Measurements from ENCODE around the gene TRMT6. TPM values are rescaled to one million over a fixed set of nuclear protein-coding genes. Genes with fewer than 3 reads are reported as not detected.

TRMT6 gene
- total RNA-seq, 2 experiments from 2014 or later: 22.5 to 29.5 TPM

DNA sequence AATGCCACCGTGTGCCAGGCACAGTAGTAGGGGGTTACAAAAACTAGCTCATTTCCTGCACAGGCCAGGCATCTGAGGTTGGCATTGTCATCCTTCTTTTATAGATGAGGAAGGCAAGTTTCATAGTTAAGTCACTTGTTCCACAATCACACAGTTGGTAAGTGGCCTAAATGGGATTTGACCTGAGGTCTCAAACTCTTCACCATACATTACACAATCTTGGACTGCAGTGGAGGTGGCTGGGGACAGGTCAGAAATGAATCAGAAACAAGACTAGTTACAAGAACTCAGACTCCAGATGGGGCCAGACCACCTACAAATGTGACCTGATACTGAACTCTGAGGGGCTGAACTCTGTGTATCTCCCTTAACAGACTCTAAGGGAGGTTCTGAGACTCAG is 49.4 kb downstream of the TRMT6 start:
- no peak for DNase-seq (ENCODE audit: low spot score)
- H3K4me2 ChIP-seq (ENCODE audit: low read length): no peak overlapping the region
- no peaks in the 10 kb centered on the region for H3K36me3 ChIP-seq (ENCODE audit: insufficient read depth, low read length)
- intact Hi-C loops (cut with micrococcal nuclease; ENCODE audit: unreplicated experiment): no loop called here
- no peaks in the 10 kb centered on the region for H3K9me3 ChIP-seq (ENCODE audit: low read length)
- no peak overlapping the region for H3K27ac ChIP-seq (ENCODE audit: low read depth, low read length, poor library complexity, severe bottlenecking)
- ChIA-PET CTCF (ENCODE audit: unreplicated experiment) (no interaction called here), POLR2A (interaction anchor here (1.2 kb wide), 1 partner anchor 18 kb away, joined by 4 read pairs; no protein-coding TSS in a partner anchor)
- no peaks in the 10 kb centered on the region for H3K4me1 ChIP-seq (ENCODE audit: insufficient read depth, low read length, poor library complexity, severe bottlenecking)
- no peak overlapping the region for H3K4me3 ChIP-seq (ENCODE audit: low read depth, low read length, poor library complexity, severe bottlenecking)
- H3K79me2 ChIP-seq (ENCODE audit: insufficient read depth, low read depth, low read length): no peaks in the 10 kb centered on the region
- no TSS peak for BruUV-seq (replicated peaks)
- no peak overlapping the region for H2AFZ ChIP-seq (ENCODE audit: low read length)
- no peaks in the 10 kb centered on the region for H3K9me2 ChIP-seq (ENCODE audit: insufficient read depth, low read length)
- no peak for TF ChIP-seq EZH2phosphoT487 (IDR thresholded peaks at IDR 0.05; ENCODE audit: borderline replicate concordance, low read depth, low read length)
- TF ChIP-seq, protein P1, sequence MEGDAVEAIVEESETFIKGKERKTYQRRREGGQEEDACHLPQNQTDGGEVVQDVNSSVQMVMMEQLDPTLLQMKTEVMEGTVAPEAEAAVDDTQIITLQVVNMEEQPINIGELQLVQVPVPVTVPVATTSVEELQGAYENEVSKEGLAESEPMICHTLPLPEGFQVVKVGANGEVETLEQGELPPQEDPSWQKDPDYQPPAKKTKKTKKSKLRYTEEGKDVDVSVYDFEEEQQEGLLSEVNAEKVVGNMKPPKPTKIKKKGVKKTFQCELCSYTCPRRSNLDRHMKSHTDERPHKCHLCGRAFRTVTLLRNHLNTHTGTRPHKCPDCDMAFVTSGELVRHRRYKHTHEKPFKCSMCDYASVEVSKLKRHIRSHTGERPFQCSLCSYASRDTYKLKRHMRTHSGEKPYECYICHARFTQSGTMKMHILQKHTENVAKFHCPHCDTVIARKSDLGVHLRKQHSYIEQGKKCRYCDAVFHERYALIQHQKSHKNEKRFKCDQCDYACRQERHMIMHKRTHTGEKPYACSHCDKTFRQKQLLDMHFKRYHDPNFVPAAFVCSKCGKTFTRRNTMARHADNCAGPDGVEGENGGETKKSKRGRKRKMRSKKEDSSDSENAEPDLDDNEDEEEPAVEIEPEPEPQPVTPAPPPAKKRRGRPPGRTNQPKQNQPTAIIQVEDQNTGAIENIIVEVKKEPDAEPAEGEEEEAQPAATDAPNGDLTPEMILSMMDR (conservative IDR thresholded peaks at IDR 0.05; ENCODE audit: low read length): no peak
- H4K20me1 ChIP-seq (ENCODE audit: insufficient read depth, low read length): no peaks in the 10 kb centered on the region

DNA sequence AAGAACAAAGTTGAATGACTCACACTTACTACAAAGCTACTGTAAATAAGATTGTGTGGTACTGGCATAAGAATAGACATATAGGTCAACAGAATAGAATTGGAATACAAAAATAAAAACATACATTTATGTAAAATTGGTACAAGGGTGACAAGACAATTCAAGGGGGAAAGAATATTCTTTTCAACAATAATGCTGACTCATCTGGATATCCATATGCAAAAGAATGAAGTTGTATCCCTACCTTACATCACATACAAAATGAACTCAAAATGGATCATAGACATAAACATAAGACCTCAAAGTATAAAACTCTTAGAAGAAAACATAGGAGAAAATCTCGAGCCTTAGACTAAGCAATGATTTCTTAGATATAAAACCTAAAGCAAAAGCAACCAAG is 50.9 kb downstream of the TRMT6 start:
- intact Hi-C loops (cut with micrococcal nuclease; ENCODE audit: unreplicated experiment): no loop called here
- H3K9me3 ChIP-seq (ENCODE audit: low read length): no peaks in the 10 kb centered on the region
- H4K20me1 ChIP-seq (ENCODE audit: insufficient read depth, low read length): no peaks in the 10 kb centered on the region
- BruUV-seq (replicated peaks): no TSS peak
- no peaks in the 10 kb centered on the region for H3K4me1 ChIP-seq (ENCODE audit: insufficient read depth, low read length, poor library complexity, severe bottlenecking)
- H2AFZ ChIP-seq (ENCODE audit: low read length): no peak overlapping the region
- no peak overlapping the region for H3K4me3 ChIP-seq (ENCODE audit: low read depth, low read length, poor library complexity, severe bottlenecking)
- no peak for TF ChIP-seq EZH2phosphoT487 (IDR thresholded peaks at IDR 0.05; ENCODE audit: borderline replicate concordance, low read depth, low read length)
- TF ChIP-seq, protein P1 (conservative IDR thresholded peaks at IDR 0.05; ENCODE audit: low read length): no peak
- H3K79me2 ChIP-seq (ENCODE audit: insufficient read depth, low read depth, low read length): no peaks in the 10 kb centered on the region
- no peaks in the 10 kb centered on the region for H3K36me3 ChIP-seq (ENCODE audit: insufficient read depth, low read length)
- ChIA-PET CTCF (ENCODE audit: unreplicated experiment) (no interaction called here), POLR2A (no interaction called here)
- H3K4me2 ChIP-seq (ENCODE audit: low read length): no peak overlapping the region
- DNase-seq (ENCODE audit: low spot score): no peak
- no peaks in the 10 kb centered on the region for H3K9me2 ChIP-seq (ENCODE audit: insufficient read depth, low read length)
- no peak overlapping the region for H3K27ac ChIP-seq (ENCODE audit: low read depth, low read length, poor library complexity, severe bottlenecking)

DNA sequence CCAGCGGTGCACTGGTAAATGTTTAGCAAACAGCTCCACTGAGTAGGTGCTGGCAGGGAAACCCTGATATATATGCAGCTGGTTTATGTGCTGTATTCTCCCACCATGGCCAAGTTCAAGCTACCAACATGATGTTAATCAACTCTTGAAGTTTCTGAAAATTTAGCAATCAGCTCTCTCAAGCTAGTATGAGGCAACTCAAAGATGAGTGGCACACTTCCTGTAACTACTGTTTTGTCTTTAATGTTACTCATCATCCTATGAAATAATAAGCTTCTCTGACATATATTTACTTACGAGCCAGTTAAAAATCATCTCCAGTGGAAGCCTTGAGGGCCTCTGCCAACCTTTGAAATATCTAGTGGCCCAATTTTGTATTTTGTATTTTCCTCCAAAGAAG is 54.7 kb downstream of the TRMT6 start:
- Histone ChIP-seq H2AFZ (ENCODE audit: low read length) (no peak overlapping the region), H3K4me1 (ENCODE audit: insufficient read depth, low read length, poor library complexity, severe bottlenecking) (no peaks in the 10 kb centered on the region), H3K9me2 (ENCODE audit: insufficient read depth, low read length) (no peaks in the 10 kb centered on the region), H3K4me2 (ENCODE audit: low read length) (no peak overlapping the region), H3K79me2 (ENCODE audit: insufficient read depth, low read depth, low read length) (no peaks in the 10 kb centered on the region), H3K36me3 (ENCODE audit: insufficient read depth, low read length) (no peaks in the 10 kb centered on the region), H3K27ac (ENCODE audit: low read depth, low read length, poor library complexity, severe bottlenecking) (no peak overlapping the region), H4K20me1 (ENCODE audit: insufficient read depth, low read length) (no peaks in the 10 kb centered on the region), H3K9me3 (ENCODE audit: low read length) (no peaks in the 10 kb centered on the region), H3K4me3 (ENCODE audit: low read depth, low read length, poor library complexity, severe bottlenecking) (no peak overlapping the region)
- POLR2A ChIA-PET: interaction anchor here (0.7 kb wide), 1 partner anchor 671 kb away, joined by 3 read pairs; no protein-coding TSS in a partner anchor
- no peak for TF ChIP-seq EZH2phosphoT487 (IDR thresholded peaks at IDR 0.05; ENCODE audit: borderline replicate concordance, low read depth, low read length)
- TF ChIP-seq, protein P1 (conservative IDR thresholded peaks at IDR 0.05; ENCODE audit: low read length): no peak
- no TSS peak for BruUV-seq (replicated peaks)
- DNase-seq (ENCODE audit: low spot score): no peak
- CTCF ChIA-PET (ENCODE audit: unreplicated experiment): interaction anchor here (0.6 kb wide), 1 partner anchor 34 kb away, joined by 3 read pairs; no protein-coding TSS in a partner anchor
- intact Hi-C loops (cut with micrococcal nuclease; ENCODE audit: unreplicated experiment): no loop called here

Measured in OCI-LY7 (cell line).